Stimulated activated CD4-positive, alpha-beta T cell treated with anti-CD3 and anti-CD28 coated beads, Interleukin-15, amount 100 ng/mL, for 1 hour (primary cell): ENCODE data around the gene HINFP.
A peak's percentile ranks its signal among the peaks of the same experiment; 100 is the strongest.
"Not testable (repeated sequence)": the region's sequence is repeated elsewhere in the genome, so short reads cannot be mapped to it uniquely, and the experiment has no call there.

Source experiments
- DNase-seq, 2 donors: peaks; one replicate each; pipeline ENCODE4 v3.0.0-alpha.2; 2020; ENCODE audit warnings: low read depth in 1 of 2, low spot score in 1 of 2

Gene HINFP

DNA sequence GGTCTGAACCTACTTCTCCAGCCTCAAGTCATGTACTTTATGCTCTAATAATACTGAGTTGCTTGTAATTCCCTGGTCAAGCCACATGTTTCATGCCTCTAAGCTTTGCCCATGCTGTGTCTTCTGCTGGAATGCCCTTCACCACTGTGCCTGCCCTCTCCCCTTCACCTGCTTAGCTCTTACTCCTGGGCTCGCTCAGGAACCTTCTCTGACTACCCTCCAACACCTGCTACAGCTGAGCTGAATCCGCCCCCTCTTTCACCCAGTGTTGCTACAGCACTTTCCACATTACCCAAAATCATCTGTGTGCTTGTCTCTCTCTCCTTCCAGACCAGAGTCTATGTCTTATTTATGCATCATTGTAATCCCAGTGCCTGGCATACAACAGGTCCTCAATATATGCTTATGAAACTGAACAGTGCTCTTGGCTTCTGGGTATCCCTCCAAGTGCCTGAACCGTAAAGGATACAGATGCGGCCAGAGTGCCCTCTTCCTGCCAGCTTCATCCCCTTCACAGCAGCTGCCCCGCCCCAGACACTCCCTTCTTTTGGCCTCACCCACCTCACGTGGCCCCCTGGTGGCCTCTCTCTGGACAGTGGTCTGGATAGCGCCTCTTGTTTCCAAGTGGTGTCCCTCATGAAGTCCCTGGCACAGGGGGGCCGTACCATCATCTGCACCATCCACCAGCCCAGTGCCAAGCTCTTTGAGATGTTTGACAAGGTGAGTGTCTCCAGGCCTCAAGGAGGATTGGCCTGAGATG lies 34.5 kb downstream of the HINFP start:
- DNase-seq = no peak

DNA sequence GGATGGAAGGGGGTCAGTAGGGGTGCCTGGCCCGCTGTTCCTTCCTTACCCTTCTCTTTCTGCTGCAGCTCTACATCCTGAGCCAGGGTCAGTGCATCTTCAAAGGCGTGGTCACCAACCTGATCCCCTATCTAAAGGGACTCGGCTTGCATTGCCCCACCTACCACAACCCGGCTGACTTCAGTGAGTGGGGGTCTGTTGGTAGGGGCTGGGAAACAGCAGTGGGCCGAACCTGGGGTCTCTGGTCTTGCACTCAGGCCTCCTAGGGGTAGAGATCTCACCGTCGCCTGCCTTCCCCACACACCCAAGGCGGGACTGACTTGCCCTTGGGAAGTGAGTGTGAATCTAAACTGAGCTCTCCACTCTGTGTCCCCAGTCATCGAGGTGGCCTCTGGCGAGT lies 35.1 kb downstream of the HINFP start:
- no peak for DNase-seq

DNA sequence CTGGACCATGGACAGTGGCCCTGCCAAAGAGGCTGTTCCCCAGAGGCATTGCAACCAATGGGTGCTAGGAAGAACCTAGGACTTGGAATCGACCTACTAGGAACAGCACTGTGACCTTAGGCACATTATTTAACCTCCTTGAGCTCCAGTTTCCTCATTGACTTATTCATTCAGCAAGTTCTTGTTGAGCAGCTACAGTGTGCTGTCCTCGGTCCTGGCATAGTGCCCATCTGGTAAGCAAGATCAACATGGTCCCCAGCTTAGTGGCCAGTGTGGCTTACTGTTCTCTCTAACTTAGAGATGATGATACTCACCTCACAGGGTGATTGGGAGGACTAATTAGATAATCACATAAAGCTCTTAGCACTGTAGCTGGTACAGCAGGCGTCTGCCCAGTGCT lies 35.7 kb downstream of the HINFP start:
- no peak for DNase-seq

- DNase-seq = no peak
Observed at GRCh38 chr11:119158467-119158866, 37.1 kb downstream of the HINFP start.

GRCh38 chr11:119160151-119160550 lies 38.8 kb downstream of the HINFP start:
- no peak for DNase-seq

- DNase-seq = no peak
Observed at GRCh38 chr11:119161871-119162270, 40.5 kb downstream of the HINFP start.

GRCh38 chr11:119166368-119167076 lies 45.1 kb downstream of the HINFP start:
- DNase-seq = no peak

GRCh38 chr11:119167077-119167458 lies 45.7 kb downstream of the HINFP start:
- not testable (repeated sequence) for DNase-seq

DNA sequence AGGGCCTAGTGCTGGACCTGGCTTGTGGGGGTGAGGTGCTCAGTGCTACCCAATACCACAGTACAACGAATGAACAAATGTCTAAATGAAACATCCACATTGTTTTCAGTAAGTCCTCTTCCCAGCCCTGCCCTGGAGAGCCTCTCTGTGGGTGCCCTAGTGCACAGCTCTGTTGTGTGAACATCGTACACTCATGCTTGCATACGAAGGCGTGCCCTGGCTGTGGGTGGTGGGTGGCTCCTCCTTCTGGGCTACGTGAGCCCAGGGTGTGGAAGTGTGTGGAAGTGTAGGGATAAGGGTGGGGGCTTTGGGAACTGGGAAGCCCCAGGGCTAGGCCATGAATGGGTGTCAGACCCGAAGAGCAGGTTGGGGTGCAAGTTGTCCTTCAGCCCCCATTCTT lies 46.6 kb downstream of the HINFP start:
- no peak for DNase-seq

- peak; percentile 66 to 68 for DNase-seq
Observed at GRCh38 chr11:119168471-119169281, 47.3 kb downstream of the HINFP start, which contains the start of gene NLRX1. NLRX1 (plus strand) TSS chr11:119168725; CDS start chr11:119171404, 2,679 bp downstream.

- DNase-seq = peak in 1 of 2 donors; percentile 12
Observed at GRCh38 chr11:119169282-119169719, 47.9 kb downstream of the HINFP start.

DNA sequence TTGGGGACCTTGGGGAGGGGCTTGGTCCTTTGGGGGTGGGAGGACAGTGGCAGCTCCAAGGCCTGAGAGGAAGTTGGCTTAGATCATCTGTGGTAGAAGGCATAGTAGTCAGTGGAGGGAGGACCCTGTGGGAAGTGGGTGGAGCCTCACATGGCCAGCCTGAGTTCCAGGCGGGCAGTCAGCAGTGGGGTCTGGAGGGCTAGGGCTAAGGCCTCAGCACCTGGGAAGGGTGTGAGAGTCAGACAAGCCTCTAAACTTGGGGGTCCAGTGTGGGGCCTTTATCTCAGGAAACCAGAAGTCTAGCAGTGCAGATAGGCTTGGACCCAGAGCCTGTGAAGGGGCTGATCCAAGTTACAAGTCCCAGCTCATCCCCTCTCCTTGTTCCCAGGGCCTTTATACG lies 51.1 kb downstream of the HINFP start:
- DNase-seq = no peak

DNA sequence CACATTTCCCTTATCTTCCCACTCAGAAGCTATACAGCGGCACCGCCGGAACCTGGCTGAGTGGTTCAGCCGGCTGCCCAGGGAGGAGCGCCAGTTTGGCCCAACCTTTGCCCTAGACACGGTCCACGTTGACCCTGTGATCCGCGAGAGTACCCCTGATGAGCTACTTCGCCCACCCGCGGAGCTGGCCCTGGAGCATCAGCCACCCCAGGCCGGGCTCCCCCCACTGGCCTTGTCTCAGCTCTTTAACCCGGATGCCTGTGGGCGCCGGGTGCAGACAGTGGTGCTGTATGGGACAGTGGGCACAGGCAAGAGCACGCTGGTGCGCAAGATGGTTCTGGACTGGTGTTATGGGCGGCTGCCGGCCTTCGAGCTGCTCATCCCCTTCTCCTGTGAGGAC lies 52.1 kb downstream of the HINFP start:
- no peak for DNase-seq

- DNase-seq = no peak
Observed at GRCh38 chr11:119175493-119176077, 54.2 kb downstream of the HINFP start.

DNA sequence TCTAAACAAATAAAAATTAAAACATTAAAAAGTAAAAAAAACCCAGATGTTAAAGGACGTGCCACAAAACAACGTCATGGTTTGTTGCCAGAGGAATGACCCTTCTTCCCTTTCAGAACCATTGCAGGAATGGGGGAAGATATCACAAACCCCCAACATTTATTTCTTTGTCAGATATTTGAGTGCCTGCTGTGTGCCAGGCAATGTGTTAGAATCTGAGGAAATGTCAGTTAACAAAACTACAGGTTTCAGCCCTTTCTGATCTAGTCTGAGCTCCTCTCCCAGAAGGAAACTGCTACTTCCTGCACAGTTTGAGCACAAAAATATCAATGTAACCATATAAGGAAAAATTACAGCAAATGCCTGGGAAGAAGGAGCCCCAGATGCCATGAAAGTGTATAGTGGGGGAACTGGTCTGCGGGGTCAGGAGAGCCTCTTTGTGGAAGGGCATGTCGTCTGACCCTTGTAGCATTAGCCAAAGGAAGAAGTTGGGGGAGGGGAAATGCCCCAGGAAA lies 56.8 kb downstream of the HINFP start:
- DNase-seq = no peak

DNA sequence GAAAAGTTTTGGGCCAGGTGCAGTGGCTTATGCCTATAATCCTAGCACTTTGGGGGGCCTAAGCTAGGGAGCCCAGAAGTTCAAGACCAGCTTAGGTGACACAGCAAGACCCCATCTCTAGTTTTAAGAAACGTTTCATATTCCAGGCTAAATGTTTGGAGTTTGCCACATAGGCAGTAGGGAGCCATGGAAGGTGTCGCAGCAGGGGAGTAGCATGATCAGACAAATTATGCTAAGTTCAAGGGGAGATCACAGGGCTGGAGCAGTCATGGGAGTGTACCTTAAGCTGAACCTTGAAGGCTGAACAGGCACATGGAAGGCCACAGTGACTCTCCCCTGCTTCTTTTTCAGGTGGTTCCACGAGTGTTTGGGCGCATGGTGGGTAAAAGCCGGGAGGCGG lies 58.0 kb downstream of the HINFP start:
- no peak for DNase-seq

GRCh38 chr11:119179983-119180382 lies 58.6 kb downstream of the HINFP start:
- DNase-seq = no peak

- no peak for DNase-seq
Observed at GRCh38 chr11:119180729-119181676, 59.6 kb downstream of the HINFP start.

GRCh38 chr11:119181677-119182412 lies 60.5 kb downstream of the HINFP start:
- DNase-seq = no peak
